Measurements from ENCODE around the gene PTPN6.

The PTPN6 gene

GRCh38 chr12:6975297-6976032 lies 24.3 kb downstream of the PTPN6 start:
- no peak for DNase-seq

DNA sequence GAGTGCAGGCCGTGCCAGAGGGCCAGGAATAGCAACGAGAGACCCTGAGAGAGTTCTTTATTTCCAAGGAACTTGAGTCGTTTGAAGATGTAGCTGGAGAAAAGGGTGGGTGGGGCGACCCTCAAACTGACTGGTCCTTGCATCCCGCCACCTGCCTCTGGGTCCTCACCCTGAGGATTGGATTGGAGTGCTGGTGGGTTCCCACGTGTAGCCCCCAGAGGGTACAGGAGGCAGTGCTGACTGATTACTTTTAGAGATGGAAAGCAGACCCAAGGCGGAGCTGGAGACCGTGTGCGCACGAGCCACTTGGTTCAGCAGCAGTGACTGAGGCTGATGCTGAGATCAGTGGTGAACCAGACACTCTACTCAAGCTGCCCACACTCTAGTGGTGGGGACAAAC lies 26.5 kb downstream of the PTPN6 start:
- no peak for DNase-seq

DNA sequence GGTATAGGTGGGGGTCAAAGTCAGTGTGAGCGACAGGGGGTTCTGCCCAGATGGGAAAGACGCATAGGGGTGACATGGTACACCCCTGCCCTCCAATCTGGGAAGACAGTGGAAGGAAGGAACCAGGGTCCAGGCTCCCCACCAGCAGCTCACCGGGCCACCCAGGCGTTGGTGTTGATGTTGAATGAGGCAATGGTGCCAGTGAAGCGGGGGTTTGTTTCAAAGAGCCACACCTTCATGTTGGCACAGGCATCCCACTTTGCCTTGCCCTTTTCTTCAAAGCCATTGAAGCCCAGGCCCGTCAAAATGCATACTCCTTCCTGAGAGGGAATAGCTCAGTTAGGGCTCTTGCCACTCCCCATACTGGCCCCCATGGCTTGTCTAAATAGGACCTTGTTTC lies 27.0 kb downstream of the PTPN6 start:
- DNase-seq = no peak

DNA sequence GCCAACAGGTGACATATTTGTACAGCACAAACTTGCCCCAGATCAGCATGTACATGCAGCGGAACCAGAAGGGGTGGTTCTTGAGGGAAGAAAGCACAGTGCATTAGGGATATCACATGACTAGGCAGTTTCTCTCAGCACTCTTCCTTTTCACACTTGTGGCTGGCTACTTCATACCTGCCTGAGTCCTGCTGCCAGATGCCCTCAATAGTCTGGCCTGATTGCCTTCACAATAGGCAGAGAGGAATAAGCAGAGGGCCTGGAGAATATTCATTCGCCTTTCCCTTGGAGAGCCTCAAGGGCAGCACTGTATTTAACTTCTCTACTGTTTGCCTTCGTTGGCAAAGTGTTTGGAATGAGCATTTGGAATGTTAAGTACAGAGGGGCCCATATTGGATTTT lies 27.5 kb downstream of the PTPN6 start:
- no peak for DNase-seq

DNA sequence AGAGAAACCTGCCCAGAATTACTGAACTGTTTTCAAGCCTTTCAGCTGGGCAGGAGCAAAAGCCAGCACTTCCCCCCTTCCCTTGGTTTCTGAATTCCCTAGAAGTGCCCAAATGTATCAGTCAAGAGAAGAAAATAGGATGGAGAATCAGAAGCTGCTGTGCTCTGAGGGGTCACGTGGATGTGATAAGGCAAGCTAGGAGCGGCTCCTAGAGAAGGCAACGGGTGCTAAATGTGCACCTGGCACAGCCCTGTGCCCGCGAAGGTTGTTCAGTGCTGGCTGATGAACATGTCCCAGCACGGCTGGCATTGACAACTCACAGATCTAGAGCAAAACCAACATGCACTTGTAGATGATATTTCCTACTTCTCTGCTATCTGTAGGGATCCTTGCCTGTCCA lies 27.9 kb downstream of the PTPN6 start:
- no peak for DNase-seq

- no peak for DNase-seq
These were observed 28.3 kb downstream of the PTPN6 start for GRCh38 chr12:6979453-6979852.

GRCh38 chr12:6980075-6980474 lies 28.9 kb downstream of the PTPN6 start:
- no peak for DNase-seq

DNA sequence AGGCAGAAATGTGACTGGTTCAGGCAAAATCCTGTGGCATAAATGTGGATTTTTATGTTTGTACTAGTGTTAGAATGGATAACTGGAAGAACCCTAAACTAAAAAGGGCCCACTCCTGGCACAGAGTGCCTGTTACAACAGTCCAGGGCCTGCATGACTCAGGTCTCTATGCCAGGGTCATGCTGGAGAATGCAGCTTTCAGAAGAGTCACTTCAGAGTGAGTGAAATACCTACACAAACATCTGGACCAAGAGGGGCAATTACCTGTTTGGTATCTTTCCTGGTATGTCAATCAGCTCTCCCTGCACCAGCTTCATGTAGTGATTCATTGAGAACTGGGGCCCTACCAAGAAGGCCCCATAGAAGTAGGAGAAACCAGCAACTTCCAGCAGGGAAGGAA lies 29.6 kb downstream of the PTPN6 start:
- DNase-seq = no peak

- DNase-seq = no peak
These were observed 30.2 kb downstream of the PTPN6 start for GRCh38 chr12:6981152-6982052.

- no peak for DNase-seq
These were observed 31.4 kb downstream of the PTPN6 start for GRCh38 chr12:6982532-6982931.

- DNase-seq = no peak
These were observed 36.9 kb downstream of the PTPN6 start for GRCh38 chr12:6987956-6988553.

DNA sequence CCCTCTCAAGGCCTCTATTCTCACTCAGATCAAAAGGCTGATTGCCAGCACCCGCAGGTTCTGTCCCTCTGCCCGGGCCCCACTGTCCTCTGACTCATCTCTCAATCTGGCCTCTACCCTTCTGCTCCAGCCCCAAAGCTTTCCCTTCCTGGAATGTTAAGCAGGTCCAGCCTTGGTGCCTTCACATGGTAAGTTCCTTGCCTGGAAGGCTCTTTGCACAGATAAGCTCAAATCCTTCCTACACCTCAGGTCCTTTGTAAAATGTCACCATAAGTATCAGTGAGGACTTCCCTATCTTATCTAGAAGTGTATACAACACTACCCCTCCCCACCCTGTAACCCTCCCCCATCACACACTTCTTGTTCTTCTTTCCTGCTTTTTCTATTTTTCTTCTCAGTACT lies 44.9 kb downstream of the PTPN6 start:
- no peak for DNase-seq

DNA sequence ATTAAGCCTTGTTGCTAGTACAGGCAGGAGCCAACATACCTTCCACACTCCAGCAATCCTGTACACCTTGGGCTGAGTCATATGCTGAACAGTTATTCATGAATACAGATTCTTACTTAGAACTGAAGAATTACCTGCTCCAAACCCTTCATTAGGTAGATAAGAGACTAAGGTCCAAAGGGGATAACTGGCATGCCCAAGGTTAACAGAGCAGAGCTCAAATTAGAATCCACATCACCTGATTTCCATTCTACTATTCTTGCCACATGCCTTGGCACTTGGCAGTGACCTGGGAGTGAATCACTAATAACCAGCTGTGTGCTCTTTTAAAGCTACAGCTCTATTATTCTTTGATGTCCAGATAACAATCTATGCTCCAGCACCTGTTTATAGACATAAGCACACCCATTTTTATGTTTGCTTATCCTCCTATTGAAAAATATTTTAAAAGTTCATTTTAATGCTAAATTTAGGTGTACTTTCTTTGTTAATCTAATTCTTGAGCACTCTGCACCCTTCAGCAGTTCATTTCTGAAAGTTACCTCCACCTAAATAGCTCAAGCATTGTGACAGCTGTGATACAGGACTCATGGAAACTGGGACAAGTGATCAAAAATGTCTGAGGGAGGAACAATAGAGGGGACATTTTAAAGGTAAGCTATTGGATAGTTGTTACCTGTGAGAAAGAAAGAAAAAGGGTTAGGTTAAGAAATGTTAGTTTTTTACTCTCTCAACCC lies 47.7 kb downstream of the PTPN6 start:
- no peak for DNase-seq

- DNase-seq = no peak
These were observed 50.9 kb downstream of the PTPN6 start for GRCh38 chr12:7001921-7002591.

GRCh38 chr12:7004287-7004803 lies 53.2 kb downstream of the PTPN6 start:
- no peak for DNase-seq

DNA sequence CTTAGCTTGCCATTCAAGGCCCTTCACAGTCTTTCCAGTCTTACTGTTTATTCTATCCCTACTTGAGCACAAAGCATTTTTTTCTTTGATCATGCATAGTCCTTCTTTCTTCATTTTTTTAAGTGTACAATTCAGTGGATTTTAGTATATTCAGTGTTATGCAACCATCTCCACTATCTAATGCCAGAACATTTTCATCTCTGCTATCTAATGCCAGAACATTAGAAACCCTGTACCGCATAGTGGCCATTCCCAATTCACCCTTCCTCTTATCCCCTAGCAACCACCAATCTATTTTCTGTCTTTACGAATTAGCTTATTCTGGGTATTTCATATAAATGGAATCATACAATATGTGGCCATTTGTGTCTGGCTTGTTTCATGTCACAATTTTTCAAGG lies 53.7 kb downstream of the PTPN6 start:
- DNase-seq = no peak

DNA sequence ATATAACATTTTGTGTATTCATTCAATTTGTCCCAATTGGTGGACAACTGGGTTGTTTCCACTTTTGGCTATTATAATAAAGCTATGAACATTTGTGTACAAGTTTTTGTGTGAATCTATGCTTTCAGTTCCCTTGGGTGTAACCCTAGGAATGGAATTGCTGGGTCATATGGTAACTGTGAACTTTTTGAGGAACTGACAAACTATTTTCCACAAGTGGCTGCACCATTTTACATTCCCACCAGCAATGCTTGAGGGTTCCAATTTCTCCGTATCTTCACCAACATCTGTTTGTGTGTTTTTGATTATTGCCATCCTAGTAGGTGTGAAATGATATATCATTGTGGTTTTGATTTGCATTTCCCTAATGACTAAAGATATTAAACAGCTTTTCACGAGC lies 54.2 kb downstream of the PTPN6 start:
- no peak for DNase-seq

- no peak for DNase-seq
These were observed 55.5 kb downstream of the PTPN6 start for GRCh38 chr12:7006639-7007038.

GRCh38 chr12:7008864-7009263 lies 57.7 kb downstream of the PTPN6 start:
- DNase-seq = no peak

DNA sequence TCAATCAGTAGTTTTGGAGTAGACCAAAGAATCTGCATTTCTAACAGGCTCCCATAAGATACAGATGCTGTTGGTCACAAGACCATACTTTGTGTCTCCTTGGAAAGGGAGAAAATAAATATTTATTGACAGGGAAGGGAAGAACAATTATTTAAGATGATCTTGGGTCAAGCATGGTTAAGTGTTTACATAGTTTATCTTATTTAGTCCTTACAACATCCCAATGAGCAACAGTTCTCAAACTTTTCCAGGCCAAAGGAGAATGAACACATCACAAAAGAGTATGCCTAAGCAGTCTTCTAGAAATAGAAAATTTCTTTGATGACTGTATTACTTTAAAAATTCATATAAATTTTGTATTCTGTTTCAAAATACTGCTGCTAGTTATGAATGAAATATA lies 58.4 kb downstream of the PTPN6 start:
- DNase-seq = no peak
